ENCODE measurements around the gene EPB41L4A. TPM values are rescaled to one million over a fixed set of nuclear protein-coding genes. Genes with fewer than 3 reads are reported as not detected.
A peak's percentile ranks its signal among the peaks of the same experiment; 100 is the strongest.
"Not testable (repeated sequence)": the region's sequence is repeated elsewhere in the genome, so short reads cannot be mapped to it uniquely, and the experiment has no call there.

Gene EPB41L4A
- total and polyA plus RNA-seq, 8 donors = 4.4 to 77.6 (median 12.1) TPM

DNA sequence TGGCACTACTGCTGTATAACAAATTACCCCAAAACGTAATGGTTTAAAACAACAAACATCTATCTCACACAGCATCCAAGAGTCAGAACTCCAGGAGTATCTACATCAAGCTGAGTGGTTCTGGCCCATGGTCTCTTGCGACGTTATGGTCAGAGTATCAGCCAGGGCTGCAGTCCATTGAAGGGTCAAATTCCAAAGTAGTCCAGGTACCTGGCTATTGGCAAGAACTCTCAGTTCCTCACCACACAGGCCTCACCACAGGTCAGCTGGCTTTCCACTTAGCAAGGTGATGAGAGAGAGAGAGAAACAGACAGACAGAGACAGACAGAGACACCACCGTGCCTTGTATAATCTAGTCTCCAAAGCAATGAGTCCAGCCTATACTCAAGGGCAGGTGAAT is 22.6 kb downstream of the EPB41L4A start:
- Histone ChIP-seq H3K4me3 (no peak overlapping the region), H3K27me3 (no peaks in the 10 kb centered on the region), H3K27ac (no peak overlapping the region), H3K4me1 (no peaks in the 10 kb centered on the region), H3K9me3 (no peaks in the 10 kb centered on the region), H3K36me3 (no peaks in the 10 kb centered on the region)
- WGBS, 5 donors = 85 to 93% (median 91%) methylated on average over 4 of the region's 4 CpGs
- intact Hi-C loops (cut with DNase I; ENCODE audit: low total_unique reads) = no loop called here
- TF ChIP-seq POLR2A (IDR thresholded peaks at IDR 0.05) = no peak
- no peak for TF ChIP-seq EP300 (IDR thresholded peaks at IDR 0.05)
- no peak for DNase-seq

DNA sequence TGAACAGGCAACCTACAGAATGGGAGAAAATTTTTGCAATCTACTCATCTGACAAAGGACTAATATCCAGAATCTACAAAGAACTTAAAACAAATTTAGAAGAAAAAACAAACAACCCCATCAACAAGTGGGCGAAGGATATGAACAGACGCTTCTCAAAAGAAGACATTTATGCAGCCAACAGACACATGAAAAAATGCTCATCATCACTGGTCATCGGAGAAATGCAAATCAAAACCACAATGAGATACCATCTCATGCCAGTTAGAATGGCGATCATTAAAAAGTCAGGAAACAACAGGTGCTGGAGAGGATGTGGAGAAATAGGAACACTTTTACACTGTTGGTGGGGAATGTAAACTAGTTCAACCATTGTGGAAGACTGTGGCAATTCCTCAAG is 23.8 kb downstream of the EPB41L4A start:
- H3K27me3 ChIP-seq; H3K4me3 ChIP-seq; H3K27ac ChIP-seq; H3K4me1 ChIP-seq; intact Hi-C loops (cut with DNase I; ENCODE audit: low total_unique reads); H3K36me3 ChIP-seq; DNase-seq; H3K9me3 ChIP-seq: not testable (repeated sequence)
- WGBS, 5 donors = 84 to 98% (median 93%) methylated on average over 4 of the region's 4 CpGs

DNA sequence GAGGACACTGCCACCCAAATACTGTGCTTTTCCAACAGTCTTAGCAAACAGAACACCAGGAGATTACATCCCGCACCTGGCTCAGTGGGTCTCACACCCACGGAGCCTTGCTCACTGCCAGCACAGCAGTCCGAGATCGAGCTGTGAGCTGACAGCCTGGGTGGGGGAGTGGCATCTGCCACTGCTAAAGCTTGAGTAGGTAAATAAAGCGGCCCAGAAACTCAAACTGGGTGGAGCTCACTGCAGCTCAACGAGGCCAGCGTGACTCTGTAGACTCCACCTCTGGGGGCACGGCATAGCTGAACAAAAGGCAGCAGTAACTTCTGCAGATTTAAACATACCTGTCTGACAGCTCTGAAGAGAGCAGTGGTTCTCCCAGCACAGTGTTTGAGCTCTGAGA is 28.8 kb downstream of the EPB41L4A start:
- Histone ChIP-seq H3K9me3 (no peaks in the 10 kb centered on the region), H3K4me3 (peak overlapping the region in 2 of 4 donors; percentile 6 to 12), H3K36me3 (no peaks in the 10 kb centered on the region), H3K27me3 (no peaks in the 10 kb centered on the region), H3K4me1 (peaks cover 3 to 13% (median 12%) of the 10 kb centered on the region in 4 donors), H3K27ac (no peak overlapping the region)
- DNase-seq = peak; percentile 58 to 79
- 25 to 71% (median 36%) methylated on average over 8 of the region's 8 CpGs for WGBS, 5 donors
- TF ChIP-seq EP300 (IDR thresholded peaks at IDR 0.05) (no peak), POLR2AphosphoS5 (IDR thresholded peaks at IDR 0.05) (no peak), POLR2A (IDR thresholded peaks at IDR 0.05) (no peak)
- TF ChIP-seq, protein P1, sequence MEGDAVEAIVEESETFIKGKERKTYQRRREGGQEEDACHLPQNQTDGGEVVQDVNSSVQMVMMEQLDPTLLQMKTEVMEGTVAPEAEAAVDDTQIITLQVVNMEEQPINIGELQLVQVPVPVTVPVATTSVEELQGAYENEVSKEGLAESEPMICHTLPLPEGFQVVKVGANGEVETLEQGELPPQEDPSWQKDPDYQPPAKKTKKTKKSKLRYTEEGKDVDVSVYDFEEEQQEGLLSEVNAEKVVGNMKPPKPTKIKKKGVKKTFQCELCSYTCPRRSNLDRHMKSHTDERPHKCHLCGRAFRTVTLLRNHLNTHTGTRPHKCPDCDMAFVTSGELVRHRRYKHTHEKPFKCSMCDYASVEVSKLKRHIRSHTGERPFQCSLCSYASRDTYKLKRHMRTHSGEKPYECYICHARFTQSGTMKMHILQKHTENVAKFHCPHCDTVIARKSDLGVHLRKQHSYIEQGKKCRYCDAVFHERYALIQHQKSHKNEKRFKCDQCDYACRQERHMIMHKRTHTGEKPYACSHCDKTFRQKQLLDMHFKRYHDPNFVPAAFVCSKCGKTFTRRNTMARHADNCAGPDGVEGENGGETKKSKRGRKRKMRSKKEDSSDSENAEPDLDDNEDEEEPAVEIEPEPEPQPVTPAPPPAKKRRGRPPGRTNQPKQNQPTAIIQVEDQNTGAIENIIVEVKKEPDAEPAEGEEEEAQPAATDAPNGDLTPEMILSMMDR (IDR thresholded peaks at IDR 0.05) = no peak
- intact Hi-C loops (cut with DNase I; ENCODE audit: low total_unique reads) = no loop called here

DNA sequence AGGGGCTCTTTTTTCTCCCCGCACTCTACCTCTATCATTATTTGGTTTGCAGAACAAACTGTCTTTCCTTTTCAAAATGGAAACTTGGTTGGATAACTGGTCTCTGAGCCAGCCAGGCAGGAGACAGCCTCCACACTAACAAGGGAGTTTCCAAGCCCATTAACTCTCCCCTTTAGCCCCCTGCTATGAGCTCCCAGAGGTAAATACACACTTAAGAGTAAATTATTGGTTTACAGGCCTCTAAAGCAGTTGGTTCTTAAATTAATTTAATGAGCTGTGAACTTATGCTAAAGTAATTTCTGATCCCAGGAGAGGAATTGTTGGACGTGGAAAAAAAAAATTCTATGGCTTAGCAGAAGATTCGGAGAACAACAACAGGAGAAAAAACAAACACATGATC is 30.3 kb downstream of the EPB41L4A start:
- no peak overlapping the region for H3K27ac ChIP-seq
- no peak overlapping the region for H3K4me3 ChIP-seq
- no peaks in the 10 kb centered on the region for H3K9me3 ChIP-seq
- no peaks in the 10 kb centered on the region for H3K36me3 ChIP-seq
- TF ChIP-seq EP300 (IDR thresholded peaks at IDR 0.05) (no peak), POLR2AphosphoS5 (IDR thresholded peaks at IDR 0.05) (no peak), POLR2A (IDR thresholded peaks at IDR 0.05) (no peak)
- TF ChIP-seq, protein P1 (IDR thresholded peaks at IDR 0.05) = no peak
- no peak for DNase-seq
- no peaks in the 10 kb centered on the region for H3K27me3 ChIP-seq
- 85 to 91% (median 89%) methylated on average over 3 of the region's 3 CpGs for WGBS, 5 donors
- intact Hi-C loops (cut with DNase I; ENCODE audit: low total_unique reads) = no loop called here
- peaks cover 3 to 13% (median 12%) of the 10 kb centered on the region in 4 donors for H3K4me1 ChIP-seq

- Histone ChIP-seq H3K9me3 (no peaks in the 10 kb centered on the region), H3K36me3 (no peaks in the 10 kb centered on the region), H3K27me3 (no peaks in the 10 kb centered on the region), H3K27ac (no peak overlapping the region), H3K4me1 (peaks cover 3 to 13% (median 12%) of the 10 kb centered on the region in 4 donors), H3K4me3 (no peak overlapping the region)
- peak in 1 of 2 donors; percentile 12 for DNase-seq
- TF ChIP-seq, protein P1 (IDR thresholded peaks at IDR 0.05) = no peak
- TF ChIP-seq POLR2A (IDR thresholded peaks at IDR 0.05) (no peak), EP300 (IDR thresholded peaks at IDR 0.05) (no peak), POLR2AphosphoS5 (IDR thresholded peaks at IDR 0.05) (no peak)
- 59 to 74% (median 69%) methylated on average over 4 of the region's 4 CpGs for WGBS, 5 donors
- intact Hi-C loops (cut with DNase I; ENCODE audit: low total_unique reads) = no loop called here
Measured at GRCh38 chr5:112388074-112388473, 31.0 kb downstream of the EPB41L4A start.

Data from stomach (tissue), 9 donors.